GM12865 (cell line): ENCODE data around the gene TXNRD2.

Source experiments
- DNase-seq: peaks from one replicate; pipeline ENCODE4 v3.0.0; 2010; ENCODE audit warnings: low read depth
- H3K4me3 ChIP-seq: 2 replicates; pipeline ENCODE4 v1.5.1; 2011; ENCODE audit warnings: mild to moderate bottlenecking, low read depth, low read length, control low read depth
- CTCF ChIP-seq: IDR thresholded peaks from 2 replicates; pipeline ENCODE4 v1.5.1; 2011; ENCODE audit warnings: low read length, control low read depth, low read depth, inconsistent platforms; ENCODE audit not compliant: insufficient read depth; ENCODE audit errors: missing control alignments

TXNRD2 gene

GRCh38 chr22:19826619-19826950 lies 115.0 kb downstream of the TXNRD2 start:
- no peak for DNase-seq
- no peak for TF ChIP-seq CTCF
- no peak overlapping the region for H3K4me3 ChIP-seq

- DNase-seq: no peak
- no peak for TF ChIP-seq CTCF
- H3K4me3 ChIP-seq: no peak overlapping the region
These were observed 115.6 kb downstream of the TXNRD2 start for GRCh38 chr22:19825904-19826618.
